HEK293 (cell line): ENCODE data around the gene BMP10.
A peak's percentile ranks its signal among the peaks of the same experiment; 100 is the strongest.

Experiments
- FEZF1 ChIP-seq: fragments of 450-650 bp; formaldehyde crosslinking; IDR thresholded peaks from 2 replicates; pipeline ENCODE4 v1.5.1; 2016; ENCODE audit warnings: missing biosample characterization, missing genetic modification characterization
- HOXD13 ChIP-seq: sonication (generic); formaldehyde crosslinking; IDR thresholded peaks from 2 replicates; pipeline ENCODE4 v1.8.0; 2022; ENCODE audit warnings: missing genetic modification reagents, borderline replicate concordance
- IKZF3 ChIP-seq: fragments of 450-650 bp; IDR thresholded peaks from 2 replicates; pipeline ENCODE4 v1.5.0; 2018; ENCODE audit warnings: missing biosample characterization, mild to moderate bottlenecking, missing genetic modification characterization, moderate library complexity
- OSR2 ChIP-seq: fragments of 450-650 bp; formaldehyde crosslinking; IDR thresholded peaks from 2 replicates; pipeline ENCODE4 v1.5.1; 2016; ENCODE audit warnings: missing biosample characterization, missing genetic modification characterization
- REST ChIP-seq: fragments of 450-650 bp; formaldehyde crosslinking; IDR thresholded peaks from 2 replicates; pipeline ENCODE4 v1.5.1; 2016; ENCODE audit warnings: missing biosample characterization, missing genetic modification characterization
- WT1 ChIP-seq: fragments of 450-650 bp; formaldehyde crosslinking; IDR thresholded peaks from 2 replicates; pipeline ENCODE4 v1.5.1; 2016; ENCODE audit warnings: missing biosample characterization, missing genetic modification characterization
- YY2 ChIP-seq: fragments of 450-650 bp; formaldehyde crosslinking; IDR thresholded peaks from 2 replicates; pipeline ENCODE4 v1.5.1; 2016; ENCODE audit warnings: missing biosample characterization, missing genetic modification characterization
- ZBTB11 ChIP-seq: fragments of 450-650 bp; formaldehyde crosslinking; conservative IDR thresholded peaks from 2 replicates; pipeline ENCODE4 v1.5.1; 2016; ENCODE audit warnings: low read depth, missing biosample characterization, missing genetic modification characterization
- ZEB2 ChIP-seq: fragments of 450-650 bp; formaldehyde crosslinking; IDR thresholded peaks from 2 replicates; pipeline ENCODE4 v1.5.1; 2016; ENCODE audit warnings: missing biosample characterization, missing genetic modification characterization
- ZIC2 ChIP-seq: fragments of 450-650 bp; formaldehyde crosslinking; IDR thresholded peaks from 2 replicates; pipeline ENCODE4 v1.5.1; 2016; ENCODE audit warnings: missing biosample characterization, missing genetic modification characterization
- ZNF112 ChIP-seq: fragments of 450-650 bp; formaldehyde crosslinking; IDR thresholded peaks from 2 replicates; pipeline ENCODE4 v1.5.0; 2017; ENCODE audit warnings: missing biosample characterization, missing genetic modification characterization
- ZNF121 ChIP-seq: fragments of 450-650 bp; formaldehyde crosslinking; IDR thresholded peaks from 2 replicates; pipeline ENCODE4 v1.5.1; 2016; ENCODE audit warnings: missing biosample characterization, missing genetic modification characterization
- ZNF138 ChIP-seq: fragments of 450-650 bp; formaldehyde crosslinking; IDR thresholded peaks from 2 replicates; pipeline ENCODE4 v1.5.1; 2016; ENCODE audit warnings: missing biosample characterization, missing genetic modification characterization, borderline replicate concordance
- ZNF184 ChIP-seq: fragments of 450-650 bp; IDR thresholded peaks from 2 replicates; pipeline ENCODE4 v1.5.1; 2018; ENCODE audit warnings: missing biosample characterization, mild to moderate bottlenecking, missing genetic modification characterization
- ZNF2 ChIP-seq: fragments of 450-650 bp; formaldehyde crosslinking; IDR thresholded peaks from 2 replicates; pipeline ENCODE4 v1.5.1; 2016; ENCODE audit warnings: missing biosample characterization, missing genetic modification characterization
- ZNF23 ChIP-seq: fragments of 450-650 bp; formaldehyde crosslinking; IDR thresholded peaks from 2 replicates; pipeline ENCODE4 v1.5.1; 2016; ENCODE audit warnings: missing biosample characterization, missing genetic modification characterization, borderline replicate concordance
- ZNF280D ChIP-seq: fragments of 450-650 bp; formaldehyde crosslinking; IDR thresholded peaks from 2 replicates; pipeline ENCODE4 v1.5.1; 2016; ENCODE audit warnings: missing biosample characterization, missing genetic modification characterization
- ZNF311 ChIP-seq: fragments of 450-650 bp; formaldehyde crosslinking; IDR thresholded peaks from 2 replicates; pipeline ENCODE4 v1.5.1; 2017; ENCODE audit warnings: missing biosample characterization, missing genetic modification characterization, borderline replicate concordance
- ZNF324 ChIP-seq: fragments of 450-650 bp; formaldehyde crosslinking; IDR thresholded peaks from 2 replicates; pipeline ENCODE4 v1.5.1; 2016; ENCODE audit warnings: missing biosample characterization, missing genetic modification characterization
- ZNF391 ChIP-seq: fragments of 450-650 bp; formaldehyde crosslinking; IDR thresholded peaks from 2 replicates; pipeline ENCODE4 v1.5.1; 2016; ENCODE audit warnings: low read depth, missing biosample characterization, missing genetic modification characterization, borderline replicate concordance
- ZNF501 ChIP-seq: fragments of 450-650 bp; formaldehyde crosslinking; IDR thresholded peaks from 2 replicates; pipeline ENCODE4 v1.5.1; 2016; ENCODE audit warnings: missing biosample characterization, missing genetic modification characterization
- ZNF558 ChIP-seq: fragments of 450-650 bp; formaldehyde crosslinking; IDR thresholded peaks from 2 replicates; pipeline ENCODE4 v1.5.1; 2016; ENCODE audit warnings: missing biosample characterization, missing genetic modification characterization
- ZNF692 ChIP-seq: fragments of 450-650 bp; formaldehyde crosslinking; IDR thresholded peaks from 2 replicates; pipeline ENCODE4 v1.5.1; 2016; ENCODE audit warnings: missing biosample characterization, missing genetic modification characterization
- ZNF701 ChIP-seq: fragments of 450-650 bp; formaldehyde crosslinking; IDR thresholded peaks from 2 replicates; pipeline ENCODE4 v1.5.1; 2016; ENCODE audit warnings: missing biosample characterization, missing genetic modification characterization
- ZNF707 ChIP-seq: fragments of 450-650 bp; formaldehyde crosslinking; IDR thresholded peaks from 2 replicates; pipeline ENCODE4 v1.5.1; 2016; ENCODE audit warnings: missing biosample characterization, missing genetic modification characterization
- ZNF747 ChIP-seq: fragments of 450-650 bp; formaldehyde crosslinking; IDR thresholded peaks from 2 replicates; pipeline ENCODE4 v1.5.1; 2016; ENCODE audit warnings: missing biosample characterization, missing genetic modification characterization
- ZNF843 ChIP-seq: fragments of 450-650 bp; formaldehyde crosslinking; IDR thresholded peaks from 2 replicates; pipeline ENCODE4 v1.5.1; 2016; ENCODE audit warnings: missing biosample characterization, missing genetic modification characterization

The BMP10 gene

GRCh38 chr2:68828887-68829708, 42.1 kb downstream of the BMP10 start (continued):
- TF ChIP-seq ZNF692 (tag by site-specific recombination) (peak; percentile 74), ZNF2 (peak; percentile 41; the same call in 1 of the 2 replicates), ZEB2 (tag by site-specific recombination) (peak; percentile 80; the same call in 1 of the 2 replicates), IKZF3 (tag by site-specific recombination) (peak; percentile 67; the same call in 1 of the 2 replicates), ZNF112 (tag by site-specific recombination) (no peak), ZNF324 (tag by site-specific recombination) (no peak), ZNF311 (tag by site-specific recombination) (no peak), FEZF1 (tag by site-specific recombination) (peak; percentile 82), ZNF184 (tag by site-specific recombination) (no peak), ZNF280D (tag by site-specific recombination) (no peak), ZNF707 (tag by site-specific recombination) (no peak), OSR2 (tag by site-specific recombination) (peak; percentile 96), ZNF843 (peak; percentile 86; the same call in 1 of the 2 replicates), ZIC2 (tag by site-specific recombination) (peak; percentile 33; the same call in 1 of the 2 replicates), ZNF391 (0 out of 2 replicates have a peak, but pooled peaks have one; percentile 19), ZNF121 (tag by site-specific recombination) (no peak), YY2 (no peak), ZNF23 (tag by site-specific recombination) (no peak), ZNF501 (tag by site-specific recombination) (no peak), ZBTB11 (tag by site-specific recombination) (peak; percentile 54), HOXD13 (CRISPR knock-in tag) (peak; percentile 62; the same call in 1 of the 2 replicates), ZNF747 (no peak), WT1 (tag by site-specific recombination) (peak; percentile 61), REST (no peak), ZNF701 (no peak), ZNF558 (peak; percentile 76; the same call in 1 of the 2 replicates), ZNF138 (tag by site-specific recombination) (no peak)
